NCI-H2196 treated with DMSO at 0.1 percent for 48 hours (cell line): Measurements from ENCODE around the gene TMEM108.
"Not testable (repeated sequence)": the region's sequence is repeated elsewhere in the genome, so short reads cannot be mapped to it uniquely, and the experiment has no call there.

ENCODE experiments used
- DNase-seq: peaks from one replicate; lab custom pipeline; 2025; ENCODE audit not compliant: unreplicated experiment; lab: John Stamatoyannopoulos, UW

Gene TMEM108

DNA sequence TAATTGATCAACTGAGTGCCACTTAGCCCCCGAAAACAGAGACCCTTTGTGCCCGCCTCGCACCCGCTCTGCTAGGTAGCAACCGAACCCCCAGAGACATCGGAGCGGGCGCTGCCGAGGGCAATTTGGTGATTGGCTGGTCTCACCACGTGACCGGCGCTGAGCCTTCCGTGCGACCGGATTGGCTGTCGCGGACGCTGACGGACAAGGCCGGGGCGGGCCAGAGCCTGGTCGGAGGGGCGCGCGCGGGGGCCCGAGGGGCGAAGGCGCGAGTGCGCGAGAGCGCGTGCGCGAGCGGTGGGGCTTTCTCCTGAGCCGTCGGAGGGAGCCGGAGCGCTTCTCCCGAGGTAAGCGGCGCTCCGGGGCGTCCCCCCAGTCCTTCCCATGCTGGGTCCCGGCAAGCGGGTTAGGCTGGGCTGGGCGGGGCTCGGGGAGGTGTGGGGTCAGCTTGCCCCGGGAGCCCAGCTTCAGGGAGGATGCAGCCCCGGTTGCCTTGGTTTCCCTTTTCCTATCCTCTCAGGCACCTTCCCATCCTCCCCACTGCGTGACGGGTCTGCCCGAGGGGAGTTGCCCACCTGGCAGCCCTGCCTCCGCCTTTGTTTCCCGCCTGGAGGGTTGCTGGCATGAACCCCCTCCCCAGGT lies at the start of gene TMEM108:
TMEM108 (plus strand) TSS at position 303 of the 642 bp plus-strand sequence.
- peak; percentile 93 for DNase-seq

DNA sequence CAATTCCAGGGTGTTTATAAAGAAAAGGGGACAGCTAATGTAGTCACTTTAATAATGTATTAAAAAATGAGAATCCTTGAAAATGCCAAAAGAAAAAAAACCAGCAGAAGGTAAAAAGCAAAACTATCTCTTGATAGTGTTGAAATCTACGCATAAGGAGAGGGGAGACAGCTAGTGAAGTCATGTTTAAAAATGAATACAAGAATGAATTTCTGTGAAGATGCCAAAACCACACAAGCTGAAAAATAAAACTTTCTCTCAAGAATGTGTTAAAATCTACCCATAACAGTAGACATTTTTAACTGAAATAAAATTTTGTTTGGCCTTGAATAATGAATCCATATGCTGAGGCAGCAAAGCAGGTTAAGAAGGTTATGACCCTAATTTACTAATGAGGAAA lies 42.2 kb upstream of the TMEM108 start:
- DNase-seq, result no peak

DNA sequence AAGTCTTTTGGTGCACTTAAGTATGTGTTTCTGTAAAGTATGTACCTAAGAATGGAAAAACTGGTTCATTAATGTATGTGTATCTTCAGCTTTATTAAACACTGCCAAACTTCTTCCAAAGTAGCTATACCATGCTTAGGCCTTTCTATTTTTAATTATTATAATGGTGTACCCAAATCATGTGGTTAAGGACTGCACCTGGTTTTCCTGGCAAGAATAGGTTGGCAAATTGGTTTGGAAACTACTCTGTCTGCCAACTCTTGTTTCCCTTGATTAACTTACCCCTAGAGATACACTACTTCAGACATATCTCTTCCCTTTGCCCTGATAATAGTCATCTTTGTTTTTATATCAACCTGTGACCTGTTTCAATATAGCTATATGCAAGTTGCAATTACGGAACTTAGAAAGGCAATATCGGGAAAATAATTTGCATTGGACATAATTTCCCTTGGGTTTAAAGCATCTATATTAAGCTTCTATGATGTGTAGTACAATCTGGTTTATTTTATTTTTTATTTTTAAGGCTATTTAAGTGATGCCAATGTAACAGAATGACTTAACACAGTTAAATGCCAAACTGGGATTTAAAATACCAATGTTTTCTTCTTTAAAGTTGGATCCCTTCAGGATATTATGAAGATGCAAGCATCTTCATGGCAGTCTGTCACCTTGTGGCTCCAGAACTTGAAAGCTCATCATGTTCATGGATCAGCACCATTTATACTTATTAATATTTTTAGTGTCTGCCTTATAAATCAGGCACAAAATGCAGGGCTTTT lies 40.6 kb upstream of the TMEM108 start:
- no peak for DNase-seq

GRCh38 chr3:133005032-133005431 lies 33.2 kb upstream of the TMEM108 start:
- DNase-seq, result not testable (repeated sequence)

- no peak for DNase-seq
Measured at GRCh38 chr3:133007601-133008000, 30.6 kb upstream of the TMEM108 start.

GRCh38 chr3:133014325-133014724 lies 23.9 kb upstream of the TMEM108 start:
- no peak for DNase-seq

DNA sequence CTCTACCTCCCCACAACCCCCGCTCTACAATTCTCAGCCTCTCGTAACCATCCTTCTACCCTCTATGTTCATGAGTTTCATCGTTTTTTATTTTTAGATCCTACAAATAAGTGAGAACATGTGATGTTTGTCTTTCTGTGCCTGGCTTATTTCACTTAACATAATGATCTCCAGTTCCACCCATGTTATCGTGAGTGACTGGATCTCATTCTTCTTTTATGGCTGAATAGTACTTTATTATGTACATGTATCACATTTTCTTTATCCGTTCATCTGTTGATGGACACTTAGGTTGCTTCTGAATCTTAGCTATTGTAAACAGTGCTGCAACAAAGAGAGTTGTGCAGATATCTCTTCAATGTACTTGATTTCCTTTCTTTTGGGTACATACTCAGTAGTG lies 22.6 kb upstream of the TMEM108 start:
- not testable (repeated sequence) for DNase-seq

DNA sequence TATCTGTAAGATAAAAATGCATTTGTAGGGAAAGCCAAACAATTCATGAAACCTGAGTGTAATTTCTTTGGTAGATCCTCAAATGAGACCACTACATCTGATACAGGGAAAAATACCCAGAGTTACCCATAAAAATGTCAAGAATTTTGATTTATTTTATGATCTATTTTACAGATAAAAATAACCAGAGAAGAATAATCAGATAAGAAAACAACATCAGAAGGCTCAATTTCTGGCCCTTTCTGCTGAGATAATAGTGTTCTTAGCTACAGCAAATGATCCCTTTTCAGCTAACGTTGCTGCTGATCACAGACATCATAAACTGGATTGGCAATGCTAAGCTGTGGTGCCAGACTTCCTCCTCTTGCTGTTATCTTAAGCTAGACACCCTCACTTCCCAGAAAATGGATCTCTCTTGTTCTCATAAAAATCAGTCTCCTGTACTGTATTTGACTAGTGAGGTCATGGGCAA lies 21.3 kb upstream of the TMEM108 start:
- DNase-seq, result no peak

DNA sequence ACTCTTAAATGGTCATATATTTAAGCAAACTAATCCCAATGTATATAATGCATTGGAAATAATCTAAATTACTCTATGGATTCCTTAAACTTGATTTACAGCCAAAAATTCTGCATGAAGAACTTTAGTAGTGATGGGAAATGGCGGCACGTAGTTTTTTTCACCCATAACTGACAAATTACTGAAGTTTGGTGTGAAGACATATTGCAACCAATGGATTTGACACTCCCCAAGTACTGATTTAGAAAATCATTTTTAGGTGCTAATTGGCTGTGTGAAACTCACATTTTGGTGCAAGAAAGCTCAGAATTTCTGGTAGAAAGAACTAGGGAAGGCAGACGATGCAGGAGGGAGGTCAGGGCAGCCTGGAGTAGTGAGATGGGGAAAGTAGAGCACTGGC lies 19.3 kb upstream of the TMEM108 start:
- no peak for DNase-seq

DNA sequence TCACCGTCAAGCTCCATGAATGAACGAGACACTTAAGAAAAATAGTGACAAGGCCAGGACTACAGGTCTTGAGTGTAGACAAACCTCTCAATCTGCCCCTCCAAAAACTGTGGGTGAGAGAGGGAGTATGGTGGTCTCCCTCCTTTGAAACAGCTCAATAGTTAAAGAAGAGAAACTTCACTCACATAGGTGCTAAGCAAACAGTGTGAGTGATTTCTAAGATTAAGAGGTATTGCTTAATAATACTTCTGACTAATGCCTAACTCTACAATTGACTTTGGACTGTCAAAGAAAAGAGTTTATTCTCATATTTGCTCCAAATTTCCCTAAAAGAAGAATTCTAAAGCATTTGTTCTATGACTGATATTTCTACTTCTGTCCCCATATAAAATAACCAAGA lies 17.0 kb upstream of the TMEM108 start:
- DNase-seq, result no peak

DNA sequence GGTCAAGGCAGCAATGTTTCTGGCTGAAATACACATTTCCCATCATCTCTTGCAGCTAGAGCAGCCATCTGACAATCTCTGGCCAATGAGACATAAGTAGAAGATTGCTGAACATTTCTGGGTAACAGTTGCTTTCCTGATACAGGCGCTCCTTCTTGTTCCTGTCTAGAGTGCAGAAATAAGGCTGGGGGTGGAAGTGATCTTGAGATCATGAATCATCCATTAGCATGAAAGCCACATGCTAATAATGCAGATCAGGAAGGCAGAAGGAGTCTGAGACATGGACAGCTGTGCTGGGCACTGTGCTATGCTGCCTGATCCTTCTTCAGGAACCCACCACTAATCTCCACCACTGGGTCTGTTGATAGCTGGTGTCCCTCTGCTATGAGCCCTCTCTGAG lies 14.8 kb upstream of the TMEM108 start:
- DNase-seq, result no peak

- no peak for DNase-seq
Measured at GRCh38 chr3:133025546-133025945, 12.6 kb upstream of the TMEM108 start.

GRCh38 chr3:133032301-133032700 lies 5.9 kb upstream of the TMEM108 start:
- DNase-seq, result no peak

DNA sequence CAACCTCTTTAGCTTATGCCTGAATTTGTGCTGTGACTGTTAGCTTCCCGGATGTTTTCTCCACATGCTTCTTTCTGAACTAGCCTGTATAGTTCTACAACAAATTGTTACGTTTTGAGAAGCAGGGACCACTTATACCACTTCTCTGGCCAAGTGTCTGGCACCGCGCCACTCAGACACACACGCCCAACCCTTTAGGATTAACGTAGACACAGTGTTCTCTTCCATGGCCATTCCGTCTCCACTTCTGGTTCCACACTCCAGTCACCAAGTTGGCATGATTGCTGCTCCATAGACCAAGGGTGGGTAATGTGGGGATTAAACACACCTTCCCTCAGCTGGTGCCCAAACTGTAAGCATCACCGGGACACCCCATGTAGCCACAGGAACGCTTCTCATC lies 755 bp upstream of the TMEM108 start:
- no peak for DNase-seq

- no peak for DNase-seq
Measured at GRCh38 chr3:133038731-133039375, 662 bp downstream of the TMEM108 start.

DNA sequence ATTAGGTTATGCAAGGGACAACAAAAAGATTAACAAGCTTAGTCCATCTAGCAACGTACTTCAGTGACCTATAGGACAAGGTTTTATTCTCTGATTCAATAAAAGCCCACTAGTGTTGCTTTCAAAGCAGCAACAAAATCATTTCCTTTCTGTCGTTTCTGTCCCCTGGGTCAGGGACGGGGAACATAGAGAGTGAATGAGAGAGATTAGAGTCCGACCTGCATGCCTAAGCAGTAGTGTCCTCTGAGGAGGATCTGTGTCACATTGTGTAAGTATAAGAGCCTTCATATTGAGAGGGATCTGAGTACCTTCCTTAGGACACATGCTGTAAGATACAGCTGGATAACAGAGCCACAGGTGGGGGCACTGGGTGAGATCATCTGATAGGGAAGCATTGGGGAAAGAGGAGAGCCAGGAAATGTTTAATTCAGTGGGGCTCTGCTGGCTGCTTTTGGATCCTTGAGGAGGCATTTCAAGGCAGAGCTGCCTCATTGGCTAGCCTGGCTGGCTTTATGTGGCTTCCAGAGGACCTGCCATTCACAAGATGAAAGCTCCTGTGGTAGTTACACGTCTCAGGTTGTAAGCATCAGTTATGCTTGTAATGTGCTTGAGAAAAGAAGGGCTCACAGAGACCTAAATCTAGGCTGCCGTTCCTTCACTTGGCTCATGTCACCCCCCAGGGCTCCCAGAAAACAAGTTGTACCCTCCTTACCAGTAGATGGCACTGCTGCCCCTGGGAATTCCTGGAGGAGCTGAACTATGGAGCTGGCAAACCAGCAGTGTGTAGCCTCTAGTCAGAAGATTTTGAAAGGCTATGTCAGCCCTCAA lies 2.7 kb downstream of the TMEM108 start:
- peak; percentile 54 for DNase-seq

DNA sequence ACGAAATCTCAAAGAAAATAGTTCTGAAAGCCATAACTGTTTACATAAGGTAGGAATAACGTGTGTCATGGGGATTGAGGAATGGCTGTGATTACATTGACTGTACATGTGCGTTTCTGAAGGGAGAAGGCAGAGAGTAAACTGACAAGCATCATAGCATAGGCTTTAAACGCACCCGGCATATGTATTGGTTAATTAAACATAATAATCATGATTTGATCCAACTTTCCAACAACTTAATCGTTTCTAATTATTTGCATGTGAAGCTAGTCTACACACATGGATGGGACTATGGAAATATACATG lies 3.3 kb downstream of the TMEM108 start:
- no peak for DNase-seq

DNA sequence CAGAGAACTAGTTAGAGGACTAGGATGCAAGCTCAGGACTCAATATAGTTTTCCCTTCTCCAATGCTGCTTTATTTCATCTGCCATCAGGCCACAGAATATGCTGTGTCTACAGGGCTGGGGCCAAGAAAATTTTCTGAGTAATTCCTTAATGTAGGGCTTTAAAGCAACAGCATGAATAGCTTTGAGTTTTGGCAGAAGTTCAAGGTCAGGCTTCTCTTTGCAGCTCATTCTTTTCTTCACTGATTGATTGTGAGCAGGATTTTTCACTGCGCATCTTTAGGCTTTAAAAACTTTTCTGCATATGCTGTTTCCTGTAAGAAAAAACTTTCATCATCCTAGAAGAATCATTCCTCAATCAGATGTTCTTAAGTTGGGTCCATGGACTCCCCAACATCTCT lies 4.6 kb downstream of the TMEM108 start:
- DNase-seq, result no peak

DNA sequence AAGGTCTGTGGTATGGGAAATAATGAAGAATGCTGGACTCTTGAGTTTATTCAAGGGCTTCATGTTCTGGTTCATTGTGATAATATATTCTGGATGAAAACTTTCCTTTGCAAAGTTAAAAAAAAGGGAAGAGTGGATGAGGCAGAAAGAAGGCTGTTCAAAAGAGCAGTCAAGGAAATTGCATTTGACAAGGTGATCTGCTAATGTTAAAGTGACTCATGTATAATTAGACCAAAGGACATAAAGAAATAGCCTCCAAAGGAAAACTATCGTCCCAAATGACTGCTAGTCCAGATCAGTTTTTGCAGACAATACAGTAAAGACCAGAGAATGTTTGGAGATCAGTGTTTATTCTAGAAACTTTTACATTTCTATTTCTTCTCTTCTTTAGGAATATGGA lies 9.8 kb downstream of the TMEM108 start:
- no peak for DNase-seq

GRCh38 chr3:133049491-133049890 lies 11.3 kb downstream of the TMEM108 start:
- no peak for DNase-seq

- DNase-seq, result no peak
Measured at GRCh38 chr3:133050891-133051290, 12.7 kb downstream of the TMEM108 start.
